Measurements from ENCODE around the gene EFNA4. TPM values are rescaled to one million over a fixed set of nuclear protein-coding genes. Genes with fewer than 3 reads are reported as not detected.
A peak's percentile ranks its signal among the peaks of the same experiment; 100 is the strongest.

The EFNA4 gene, protein sequence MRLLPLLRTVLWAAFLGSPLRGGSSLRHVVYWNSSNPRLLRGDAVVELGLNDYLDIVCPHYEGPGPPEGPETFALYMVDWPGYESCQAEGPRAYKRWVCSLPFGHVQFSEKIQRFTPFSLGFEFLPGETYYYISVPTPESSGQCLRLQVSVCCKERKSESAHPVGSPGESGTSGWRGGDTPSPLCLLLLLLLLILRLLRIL
- total RNA-seq (2014; rRNA removed; shearing (Covaris generic)) = 4.7 and 5.8 TPM in 2 replicates

DNA sequence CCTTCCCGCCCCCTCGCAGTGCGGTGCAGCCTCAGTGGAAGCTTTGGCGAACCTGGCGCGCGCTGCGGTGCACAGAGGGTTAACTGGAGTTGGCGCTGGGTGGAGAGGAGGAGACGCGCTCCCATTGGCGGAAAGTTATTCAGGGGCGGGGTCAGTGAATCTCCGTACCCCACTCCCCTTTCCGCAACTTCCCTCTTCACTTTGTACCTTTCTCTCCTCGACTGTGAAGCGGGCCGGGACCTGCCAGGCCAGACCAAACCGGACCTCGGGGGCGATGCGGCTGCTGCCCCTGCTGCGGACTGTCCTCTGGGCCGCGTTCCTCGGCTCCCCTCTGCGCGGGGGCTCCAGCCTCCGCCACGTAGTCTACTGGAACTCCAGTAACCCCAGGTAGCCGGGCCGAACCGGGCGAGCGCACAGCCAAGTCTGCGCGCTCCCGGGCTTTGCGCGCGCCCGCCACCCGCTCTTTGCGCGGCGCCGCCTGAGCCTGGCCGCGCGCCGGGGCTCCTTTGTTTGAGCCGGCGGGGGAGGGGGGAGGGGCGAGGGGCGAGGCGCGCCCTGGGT, at the start of gene EFNA4:
Gene EFNA4 (plus strand): TSS at position 191 of the 561 bp plus-strand sequence. CDS start 84 bp downstream, at position 275.
- peak; percentile 75 for DNase-seq (ENCODE audit: low read depth)

DNA sequence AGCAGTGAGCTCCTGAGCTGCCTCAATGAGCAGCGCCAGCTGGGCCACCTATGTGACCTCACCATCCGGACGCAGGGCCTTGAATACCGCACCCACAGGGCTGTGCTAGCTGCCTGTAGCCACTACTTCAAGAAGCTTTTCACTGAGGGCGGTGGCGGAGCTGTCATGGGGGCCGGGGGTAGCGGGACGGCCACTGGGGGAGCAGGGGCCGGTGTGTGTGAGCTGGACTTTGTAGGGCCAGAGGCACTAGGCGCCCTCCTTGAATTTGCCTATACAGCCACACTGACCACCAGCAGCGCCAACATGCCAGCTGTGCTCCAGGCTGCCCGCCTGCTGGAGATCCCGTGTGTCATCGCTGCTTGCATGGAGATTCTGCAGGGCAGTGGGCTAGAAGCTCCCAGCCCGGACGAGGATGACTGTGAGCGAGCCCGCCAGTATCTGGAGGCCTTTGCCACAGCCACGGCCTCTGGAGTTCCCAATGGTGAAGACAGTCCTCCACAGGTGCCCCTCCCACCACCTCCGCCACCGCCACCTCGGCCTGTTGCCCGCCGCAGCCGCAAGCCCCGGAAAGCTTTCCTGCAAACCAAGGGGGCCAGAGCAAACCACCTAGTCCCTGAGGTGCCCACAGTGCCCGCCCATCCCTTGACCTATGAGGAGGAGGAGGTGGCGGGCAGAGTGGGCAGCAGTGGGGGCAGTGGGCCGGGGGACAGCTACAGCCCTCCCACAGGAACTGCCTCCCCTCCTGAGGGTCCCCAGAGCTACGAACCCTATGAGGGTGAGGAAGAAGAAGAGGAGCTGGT, 48.6 kb upstream of the EFNA4 start:
- no peak for DNase-seq (ENCODE audit: low read depth)

DNA sequence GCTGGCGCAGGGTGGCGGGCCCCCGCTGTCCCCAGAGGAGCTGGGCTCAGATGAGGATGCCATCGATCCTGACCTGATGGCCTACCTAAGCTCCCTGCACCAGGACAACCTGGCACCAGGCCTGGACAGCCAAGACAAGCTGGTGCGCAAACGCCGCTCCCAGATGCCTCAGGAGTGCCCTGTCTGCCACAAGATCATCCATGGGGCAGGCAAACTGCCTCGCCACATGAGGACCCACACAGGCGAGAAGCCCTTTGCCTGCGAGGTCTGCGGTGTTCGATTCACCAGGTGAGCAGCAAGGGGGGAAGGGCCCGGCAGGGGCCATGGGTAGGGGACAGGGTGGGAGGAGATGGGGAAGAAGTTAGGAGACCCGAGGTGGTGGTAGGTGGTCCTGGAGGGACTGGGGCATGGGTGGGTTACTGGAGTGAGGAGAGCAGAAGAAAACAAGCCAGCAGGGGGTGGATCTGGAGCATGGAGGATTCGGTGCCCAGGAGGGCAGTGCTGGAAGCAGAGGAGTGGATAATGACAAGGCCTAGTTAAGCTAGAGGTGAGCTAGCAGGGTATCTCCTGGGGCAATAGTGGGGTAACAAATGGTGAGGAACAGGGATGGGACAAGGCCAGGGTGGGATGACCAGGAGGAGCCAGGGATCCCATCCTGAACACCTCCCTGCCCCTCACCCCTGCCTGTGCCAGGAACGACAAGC, 47.9 kb upstream of the EFNA4 start:
- no peak for DNase-seq (ENCODE audit: low read depth)

DNA sequence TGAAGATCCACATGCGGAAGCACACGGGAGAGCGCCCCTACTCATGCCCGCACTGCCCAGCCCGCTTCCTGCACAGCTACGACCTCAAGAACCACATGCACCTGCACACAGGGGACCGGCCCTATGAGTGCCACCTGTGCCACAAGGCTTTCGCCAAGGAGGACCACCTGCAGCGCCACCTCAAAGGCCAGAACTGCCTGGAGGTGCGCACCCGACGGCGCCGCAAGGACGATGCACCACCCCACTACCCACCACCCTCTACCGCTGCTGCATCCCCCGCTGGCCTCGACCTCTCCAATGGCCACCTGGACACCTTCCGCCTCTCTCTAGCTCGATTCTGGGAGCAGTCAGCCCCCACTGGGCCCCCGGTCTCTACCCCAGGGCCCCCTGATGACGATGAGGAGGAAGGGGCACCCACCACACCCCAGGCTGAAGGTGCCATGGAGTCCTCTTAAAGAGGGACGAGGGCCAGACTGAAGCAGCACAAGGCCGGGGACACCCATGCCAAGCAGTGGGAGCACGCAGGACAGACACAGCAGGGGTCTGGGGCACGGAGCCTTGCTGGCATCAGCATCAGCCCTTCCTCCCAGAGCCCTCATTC, 47.2 kb upstream of the EFNA4 start:
- no peak for DNase-seq (ENCODE audit: low read depth)

DNA sequence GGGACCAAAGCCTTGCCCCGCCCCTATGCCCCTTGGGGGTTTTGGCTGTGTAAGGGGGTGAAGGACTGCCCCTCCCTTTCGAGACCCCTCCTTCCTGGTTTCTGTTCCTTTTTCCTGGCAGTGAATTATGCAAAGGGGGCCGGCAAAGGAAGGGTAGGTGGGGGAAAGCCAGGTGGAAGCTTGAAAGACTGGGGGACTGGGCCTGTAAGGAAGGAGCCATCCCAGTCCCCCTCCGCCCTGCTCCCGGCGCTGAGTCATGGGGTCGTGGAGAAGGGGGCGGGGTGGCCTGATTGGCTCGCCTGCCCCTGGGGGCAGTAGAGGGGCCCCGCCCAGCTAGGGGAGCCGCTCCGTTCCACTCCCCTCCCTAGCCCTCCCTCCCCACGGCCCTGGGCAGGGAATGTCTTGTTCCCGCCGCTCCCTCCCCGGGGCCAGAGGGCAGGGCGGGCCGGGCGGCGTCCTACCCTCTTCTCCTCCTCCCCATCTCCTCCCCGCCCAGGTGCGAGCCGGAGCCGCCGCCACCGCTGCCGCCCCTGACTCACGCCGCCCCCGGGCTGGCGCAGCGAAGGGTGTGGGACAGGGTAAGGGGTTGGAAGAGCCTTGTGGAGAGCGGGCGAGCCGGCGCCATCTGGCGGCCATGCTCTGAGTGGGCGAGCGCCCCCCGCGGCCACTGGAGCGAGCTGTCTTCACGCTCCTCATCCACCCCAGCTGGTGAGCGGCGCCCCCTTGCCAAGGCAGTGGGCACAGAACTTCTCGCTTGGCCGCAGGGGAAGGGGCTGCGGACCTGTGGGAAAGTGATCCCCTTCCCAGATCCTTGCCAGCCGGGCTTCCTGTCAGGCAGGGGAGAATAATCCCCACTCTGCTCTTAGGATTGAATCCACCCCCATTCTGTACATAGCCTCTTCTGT, 46.2 kb upstream of the EFNA4 start:
- peak; percentile 91 for DNase-seq (ENCODE audit: low read depth)

DNA sequence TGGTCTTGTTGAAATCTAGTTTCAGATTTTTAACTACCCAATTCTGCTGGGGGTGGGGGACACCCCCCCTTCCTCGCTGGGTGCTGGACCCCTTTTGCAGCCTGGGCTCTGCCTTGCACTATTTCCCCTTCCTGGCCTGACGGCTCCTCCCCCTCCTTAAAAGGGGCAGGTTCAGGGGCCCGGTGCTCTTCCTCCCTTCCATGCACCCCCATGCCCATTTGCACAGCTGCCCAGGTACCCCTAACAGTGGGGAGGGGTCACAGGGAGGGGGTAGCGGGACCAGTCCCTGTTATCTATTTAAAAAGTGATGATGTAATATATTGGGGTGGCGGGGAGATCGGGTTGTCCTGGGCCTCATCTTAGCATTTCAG, 45.6 kb upstream of the EFNA4 start:
- no peak for DNase-seq (ENCODE audit: low read depth)

DNA sequence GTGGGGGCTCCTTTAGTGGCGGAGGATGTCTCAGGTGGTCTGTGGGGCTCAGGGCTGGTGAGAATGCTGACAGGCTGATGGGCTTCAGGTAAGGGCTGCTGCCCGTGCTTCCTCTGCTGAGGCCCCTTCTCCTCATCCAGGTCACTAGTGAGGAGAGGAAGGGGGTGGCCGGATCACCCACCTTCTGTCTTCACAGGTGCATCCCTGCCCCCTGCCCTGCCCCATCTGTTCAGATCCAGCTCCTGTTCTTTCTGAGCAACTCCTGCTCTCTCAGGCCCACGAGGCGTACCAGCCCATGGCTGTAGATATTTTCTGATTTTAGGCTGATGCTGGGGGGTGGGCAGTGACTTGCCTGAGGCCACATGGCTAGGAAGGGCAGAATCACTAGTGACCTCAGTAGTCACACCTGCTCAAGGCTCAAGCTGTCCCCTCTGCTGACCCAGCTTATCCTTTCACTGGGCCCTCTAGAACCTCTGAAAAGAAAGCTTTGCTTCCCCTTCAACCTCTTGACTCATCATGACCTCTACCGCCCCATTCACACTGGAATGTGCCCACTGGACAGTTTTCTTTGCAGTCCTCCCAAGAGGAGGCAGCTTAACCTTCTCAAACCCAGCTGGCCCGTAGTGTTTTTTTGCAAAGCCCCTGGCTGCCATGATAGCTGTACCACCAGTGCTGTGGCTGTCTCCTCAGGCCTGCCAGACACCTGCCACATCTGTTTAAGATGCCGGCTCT, 44.8 kb upstream of the EFNA4 start:
- DNase-seq (ENCODE audit: low read depth) = no peak

DNA sequence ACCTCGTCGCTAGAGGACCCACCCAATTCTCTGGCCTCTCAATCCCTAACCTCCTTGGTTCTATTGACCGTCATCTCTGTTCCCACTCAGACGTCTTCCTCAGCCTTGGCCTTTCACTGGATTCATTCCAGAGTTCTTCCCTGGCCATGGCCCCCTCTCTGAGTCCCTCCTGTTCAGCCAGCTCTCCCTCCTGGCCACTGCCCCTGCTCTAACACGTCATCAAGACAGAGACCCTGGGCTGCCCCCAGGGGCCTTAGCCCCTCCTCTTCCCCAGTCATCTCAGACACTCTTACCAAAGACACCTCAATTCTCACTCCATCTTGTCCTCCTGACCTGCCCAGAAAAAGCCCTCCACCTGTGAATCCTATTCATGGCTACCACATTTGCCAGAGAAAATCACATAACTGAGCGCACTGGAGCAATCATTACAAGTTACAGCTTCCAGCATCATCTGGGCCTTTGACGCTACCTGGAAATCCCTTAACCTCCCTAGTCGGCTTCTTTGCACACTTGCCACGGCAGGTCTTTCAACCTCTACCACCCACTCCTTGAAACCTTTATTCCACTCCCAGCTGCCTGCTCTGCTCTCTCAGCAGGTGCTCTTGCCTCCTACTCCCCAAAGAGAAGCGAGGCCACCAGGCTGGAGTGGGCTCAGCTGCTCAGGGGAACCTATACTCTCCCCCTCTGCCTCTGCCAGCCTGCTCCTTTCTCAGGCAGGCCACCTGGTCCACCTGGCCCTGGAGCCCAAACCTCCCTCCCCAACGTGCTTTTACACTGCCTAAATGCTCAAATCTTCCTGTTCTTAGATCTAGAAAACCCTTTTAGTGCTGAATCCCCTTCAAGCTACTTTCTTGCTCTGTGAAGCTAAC, 43.9 kb upstream of the EFNA4 start:
- DNase-seq (ENCODE audit: low read depth) = no peak

DNA sequence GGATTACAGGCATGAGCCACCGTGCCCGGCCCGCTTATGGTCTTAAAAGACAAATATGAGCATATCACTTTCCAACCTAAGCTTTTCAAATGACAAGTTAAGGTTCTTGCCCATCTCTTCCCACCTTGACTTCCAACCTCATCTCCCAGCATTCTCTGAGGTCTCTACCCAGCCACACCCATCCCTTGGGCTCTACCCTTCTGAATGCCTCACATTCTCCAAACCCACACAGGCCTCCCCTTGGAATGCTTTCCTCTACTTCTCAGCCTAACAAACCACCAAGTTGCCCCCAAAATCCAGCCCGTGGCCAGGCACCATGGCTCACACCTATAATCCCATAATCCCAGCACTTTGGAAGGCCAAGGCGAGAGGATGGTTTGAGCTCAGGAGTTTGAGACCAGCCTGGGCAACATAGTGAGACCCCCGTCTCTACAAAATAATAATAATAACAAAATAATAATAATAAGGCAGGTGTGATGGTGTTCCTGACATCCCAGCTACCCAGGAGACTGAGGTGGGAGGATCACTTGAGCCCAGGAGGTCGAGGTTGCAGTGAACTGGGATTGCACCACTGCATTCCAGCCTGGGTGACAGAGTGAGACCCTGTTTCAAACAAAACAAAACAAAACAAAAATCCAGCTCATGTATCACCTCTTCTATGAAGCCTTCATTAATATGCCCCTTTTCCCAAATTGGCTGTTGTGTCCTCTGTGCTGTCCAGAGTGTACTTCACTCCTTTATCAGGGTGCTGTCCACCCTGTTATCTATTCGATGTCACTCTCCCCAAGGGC, 41.2 kb upstream of the EFNA4 start:
- DNase-seq (ENCODE audit: low read depth) = no peak

DNA sequence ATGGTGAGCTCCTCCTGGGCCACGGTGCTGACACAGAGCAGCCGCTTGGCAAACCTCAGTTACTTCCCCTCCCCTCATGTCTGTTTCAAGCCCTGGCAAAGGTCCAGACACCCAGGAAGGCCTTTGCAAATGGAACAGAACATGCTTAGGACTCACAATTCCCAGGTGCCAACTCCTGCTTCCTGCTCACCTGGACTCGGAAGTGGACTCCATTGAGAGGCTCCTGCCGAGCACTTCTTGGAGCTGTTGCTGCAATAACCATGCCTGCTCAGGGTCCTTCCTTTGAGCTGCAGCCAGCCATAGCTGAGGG, 40.7 kb upstream of the EFNA4 start:
- DNase-seq (ENCODE audit: low read depth) = no peak

DNA sequence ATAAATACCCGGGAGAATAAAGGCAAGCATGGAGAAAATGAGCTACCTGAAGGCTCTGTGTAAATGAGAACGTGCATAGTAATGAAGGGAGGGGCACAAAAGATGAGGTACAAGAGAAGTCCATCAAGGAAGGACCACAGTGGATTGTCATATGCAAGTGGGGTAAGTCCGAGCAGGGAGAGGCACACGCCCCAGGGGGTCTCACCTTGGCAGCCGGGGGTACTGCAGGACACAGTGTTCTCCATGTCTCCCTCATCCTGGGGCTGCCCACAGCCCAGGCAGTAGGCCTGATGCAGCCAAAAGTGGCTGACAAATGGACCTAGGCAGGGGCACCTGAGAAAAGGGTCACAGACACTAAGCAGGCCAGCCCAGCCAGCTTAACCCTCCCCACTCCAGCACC, 39.9 kb upstream of the EFNA4 start:
- DNase-seq (ENCODE audit: low read depth) = no peak

DNA sequence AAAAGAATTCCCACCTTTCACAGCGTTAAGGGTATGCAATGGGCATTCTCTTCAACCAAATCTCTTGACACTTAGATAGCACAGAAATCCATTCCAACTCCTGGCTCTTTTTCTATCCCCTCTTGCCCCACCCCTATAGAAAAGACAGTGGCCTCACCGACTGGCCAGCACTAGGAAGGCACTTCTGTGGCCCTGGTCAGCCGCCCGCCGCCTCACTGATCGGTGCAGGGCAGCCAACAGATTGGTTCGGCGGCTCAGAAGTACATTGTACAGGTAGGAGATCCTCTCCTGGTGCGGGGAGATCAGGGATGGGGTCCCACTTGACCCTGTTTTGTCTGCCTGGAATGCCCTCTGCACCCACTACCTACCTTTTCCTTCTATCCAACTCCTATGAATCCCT, 39.2 kb upstream of the EFNA4 start:
- DNase-seq (ENCODE audit: low read depth) = no peak

DNA sequence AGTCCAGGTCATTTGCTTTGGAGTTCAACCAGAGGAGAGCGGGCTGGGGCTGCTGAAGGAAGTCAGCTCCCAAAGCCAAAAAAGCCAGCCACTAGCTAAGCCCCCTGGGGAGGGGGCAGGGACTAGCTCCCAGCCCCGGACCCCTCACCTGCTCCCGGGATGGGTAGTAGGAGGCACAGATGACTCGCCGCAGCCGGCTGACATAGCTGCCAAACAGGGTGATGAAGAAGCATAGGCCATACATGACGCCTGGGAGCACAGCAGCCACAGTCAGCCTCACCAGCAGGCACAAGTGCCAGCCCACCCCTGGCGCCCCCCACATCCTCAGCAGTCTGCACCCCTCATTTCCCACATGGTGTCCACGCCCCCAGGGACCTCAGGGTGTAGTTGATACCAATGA, 37.4 kb upstream of the EFNA4 start:
- DNase-seq (ENCODE audit: low read depth) = no peak

DNA sequence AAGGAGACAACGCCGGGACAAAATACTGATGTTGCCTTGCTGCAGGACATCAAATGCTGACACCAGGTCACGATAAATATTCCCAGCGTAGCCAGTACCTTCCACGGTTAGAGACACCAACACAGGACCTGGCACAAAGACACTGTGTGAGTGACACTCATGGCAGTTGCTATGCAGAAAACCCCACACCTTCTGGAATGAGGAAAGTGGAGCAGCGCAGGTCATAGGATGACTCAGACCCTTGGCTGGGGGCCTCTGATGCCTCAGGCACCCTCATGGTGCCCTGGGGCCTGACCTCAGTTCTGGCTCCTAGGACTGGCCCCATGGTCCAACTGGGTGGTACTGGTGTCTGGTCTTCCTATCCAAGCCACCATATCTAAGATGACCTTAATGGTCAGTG, 37.0 kb upstream of the EFNA4 start:
- DNase-seq (ENCODE audit: low read depth) = peak; percentile 39

DNA sequence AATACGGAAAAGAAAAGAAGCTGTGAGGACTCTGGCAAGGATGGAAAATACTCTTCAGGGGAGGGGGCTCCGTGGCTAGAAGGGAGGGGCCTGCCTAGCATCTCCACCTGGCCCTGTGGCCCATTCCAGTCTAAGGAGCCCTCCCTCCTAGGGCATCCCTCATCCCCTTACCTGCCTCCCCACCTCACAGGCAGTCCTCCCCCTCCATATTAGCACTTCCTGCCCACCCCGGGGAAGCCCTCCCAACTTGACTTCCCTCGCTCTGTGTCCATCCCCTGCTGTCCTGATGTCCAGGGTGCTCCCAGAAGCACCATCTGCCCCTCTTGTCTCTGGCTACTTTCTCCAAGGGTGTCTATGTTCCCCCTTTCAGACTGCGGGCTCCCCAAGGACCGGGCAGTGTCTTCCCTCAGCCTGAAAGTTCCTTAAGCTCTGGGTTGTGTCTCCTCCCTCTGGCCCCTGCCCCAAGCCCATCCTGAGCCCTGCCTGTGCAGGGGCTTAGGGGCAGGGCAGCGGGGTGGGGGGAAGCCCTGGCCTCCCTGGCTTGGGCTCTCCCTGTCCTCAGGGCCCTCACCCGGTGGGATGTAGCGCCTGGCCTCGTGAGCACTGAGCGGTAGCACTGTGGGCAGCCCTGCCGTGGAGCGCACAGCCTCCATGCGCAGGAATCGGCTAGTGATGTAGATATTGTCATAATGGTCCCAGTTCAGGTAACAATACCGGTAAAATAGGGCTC, 33.9 kb upstream of the EFNA4 start:
- DNase-seq (ENCODE audit: low read depth) = no peak

DNA sequence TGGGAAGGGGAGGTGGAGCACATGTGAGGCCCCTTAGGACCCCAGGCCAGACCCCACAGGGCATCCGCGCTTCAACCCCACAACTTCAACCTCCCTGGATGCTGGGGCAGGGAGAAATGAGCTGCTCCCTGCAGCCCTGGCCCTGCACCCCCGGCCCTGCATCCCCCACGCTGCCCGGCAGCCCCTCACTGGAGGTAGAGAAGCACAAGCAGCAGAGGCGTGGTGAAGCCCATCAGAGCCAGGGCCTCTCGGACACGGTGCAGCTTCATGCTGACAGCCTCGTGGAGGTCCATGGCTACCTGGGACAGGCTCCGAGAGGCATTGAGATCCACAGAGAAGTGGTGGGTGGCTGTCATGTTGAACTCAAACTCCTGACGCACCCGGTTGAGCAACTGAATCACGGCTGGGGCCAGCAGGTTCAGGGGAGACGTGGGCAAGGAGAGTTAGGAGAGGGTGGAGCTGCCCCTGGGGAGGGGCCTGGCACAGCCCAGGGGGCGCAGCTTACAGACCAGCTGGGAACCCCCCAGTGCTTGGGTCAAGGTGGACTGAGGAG, 33.2 kb upstream of the EFNA4 start:
- no peak for DNase-seq (ENCODE audit: low read depth)

DNA sequence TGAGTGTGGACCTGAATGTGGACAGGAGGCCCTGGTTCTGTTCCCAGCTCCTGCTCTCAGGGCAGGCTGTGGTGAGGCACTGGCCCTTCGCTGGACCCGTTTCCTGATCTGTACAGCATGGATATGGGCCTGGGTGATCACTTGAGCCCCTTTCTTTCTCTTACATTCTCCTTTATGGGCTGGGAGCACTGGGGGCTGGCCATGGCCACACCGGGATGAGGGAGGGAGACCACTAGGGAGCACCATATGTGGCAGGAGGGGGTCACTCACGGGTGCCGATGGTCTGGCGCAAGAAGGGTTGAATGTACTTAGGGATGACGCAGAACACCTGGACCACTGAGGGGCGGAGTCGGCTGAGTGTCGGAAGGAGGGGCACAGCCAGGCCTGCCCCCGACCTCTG, 32.6 kb upstream of the EFNA4 start:
- DNase-seq (ENCODE audit: low read depth) = no peak

DNA sequence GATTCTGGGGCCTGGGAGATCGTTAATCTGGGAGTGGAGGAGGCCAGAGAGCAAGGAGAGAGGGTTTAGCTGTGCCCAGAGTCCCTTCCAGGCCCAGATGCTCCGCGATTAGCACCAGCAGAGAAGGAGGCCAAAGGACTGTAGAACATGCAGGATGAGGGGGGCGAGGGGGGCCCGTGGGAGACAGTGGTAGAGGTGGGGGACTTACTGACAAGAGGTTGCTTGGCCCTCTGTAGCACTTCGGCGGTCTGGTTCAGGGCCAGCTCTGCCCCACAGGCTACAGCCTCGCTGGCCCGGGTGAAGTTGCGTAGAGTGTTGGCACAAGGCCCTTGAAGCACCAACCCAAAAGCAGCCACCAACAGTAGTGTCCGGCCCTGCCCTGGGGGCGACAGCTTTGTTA, 30.7 kb upstream of the EFNA4 start:
- DNase-seq (ENCODE audit: low read depth) = no peak
